ENCODE measurements around the gene UBA52. TPM values are rescaled to one million over a fixed set of nuclear protein-coding genes. Genes with fewer than 3 reads are reported as not detected.

UBA52 gene
- total RNA-seq, 1 donor from 2014 or later, result 733 TPM

DNA sequence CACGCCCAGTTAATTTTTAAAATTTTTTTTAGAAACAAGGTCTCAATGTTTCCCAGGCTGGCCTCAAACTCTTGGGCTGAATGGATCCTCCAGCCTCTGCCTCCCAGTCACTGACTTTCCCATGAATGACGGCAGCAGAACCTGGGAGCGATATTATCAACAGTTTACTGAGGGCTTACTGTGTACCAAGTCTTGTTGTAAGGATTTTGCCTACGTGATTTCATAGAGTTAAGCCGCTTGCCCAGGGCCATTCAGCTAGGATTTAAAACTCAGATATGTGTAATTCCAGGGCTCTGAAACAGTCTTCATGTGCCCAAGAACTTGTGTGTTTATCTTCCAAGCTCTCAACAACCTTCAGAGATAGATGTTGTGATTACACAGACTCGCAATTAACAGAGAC lies 20.0 kb upstream of the UBA52 start:
- DNase-seq (ENCODE audit: low read depth in 2 of 2), result no peak

DNA sequence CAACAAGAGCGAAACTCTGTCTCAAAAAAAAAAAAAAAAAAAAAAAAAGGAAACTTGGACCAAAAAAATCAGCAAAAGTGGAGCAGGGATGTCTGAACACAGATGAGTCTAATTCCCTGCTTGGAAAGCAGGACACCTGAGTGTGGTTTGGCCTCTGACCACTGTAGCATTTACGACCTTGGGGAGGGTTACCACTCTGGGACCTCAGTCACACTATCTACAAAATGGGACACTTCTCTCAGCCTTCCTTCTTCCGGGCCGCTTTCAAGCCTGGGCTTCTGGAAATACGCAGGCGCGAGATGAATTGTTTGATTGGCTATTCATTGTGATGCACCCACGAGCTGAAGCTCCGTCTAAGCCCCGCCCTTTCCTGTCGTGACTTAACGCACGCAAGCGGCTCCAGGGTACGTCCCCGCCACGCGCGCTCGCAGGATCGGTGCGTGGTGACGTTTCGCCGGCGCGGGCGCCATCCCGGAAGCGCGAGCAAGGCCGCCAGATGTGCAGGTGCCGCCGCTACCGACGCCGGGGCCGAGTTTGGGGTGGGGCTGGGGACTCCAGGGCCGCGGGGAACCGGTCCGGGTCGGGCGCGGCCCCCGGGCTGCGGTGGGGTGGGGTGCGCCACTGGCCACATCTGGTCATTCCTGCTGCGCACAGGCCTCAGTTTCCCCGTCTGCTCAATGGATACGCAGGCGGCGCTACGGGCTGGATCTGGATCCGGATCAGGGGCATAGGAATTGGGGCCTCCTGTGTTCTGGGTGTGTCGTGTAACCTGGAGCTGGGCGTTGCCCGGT lies 14.1 kb upstream of the UBA52 start, which contains the start of gene KXD1:
Gene KXD1, plus strand, starts transcription at position 460 of the 791 bp plus-strand sequence. CDS start 4,187 bp downstream, outside the sequence.
- DNase-seq (ENCODE audit: low read depth in 2 of 2), result peak; percentile 99

DNA sequence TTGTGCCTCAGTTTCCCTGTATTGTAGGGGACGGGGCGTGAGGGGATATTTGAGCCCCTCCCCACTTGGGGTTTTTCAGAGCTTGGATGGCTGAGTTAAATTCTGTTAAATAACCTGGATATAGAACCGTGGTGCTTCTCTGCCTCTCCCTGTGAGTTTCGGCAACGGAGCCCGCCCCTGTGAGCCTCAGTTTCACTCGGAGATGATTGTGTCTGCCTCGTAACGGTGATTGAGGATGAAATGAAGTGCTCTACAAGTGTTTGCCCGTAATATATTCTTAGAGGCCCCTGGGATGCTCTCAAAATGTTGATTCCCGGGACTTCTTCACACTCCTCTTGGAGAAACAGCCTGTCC lies 13.5 kb upstream of the UBA52 start:
- no peak for DNase-seq (ENCODE audit: low read depth in 2 of 2)

DNA sequence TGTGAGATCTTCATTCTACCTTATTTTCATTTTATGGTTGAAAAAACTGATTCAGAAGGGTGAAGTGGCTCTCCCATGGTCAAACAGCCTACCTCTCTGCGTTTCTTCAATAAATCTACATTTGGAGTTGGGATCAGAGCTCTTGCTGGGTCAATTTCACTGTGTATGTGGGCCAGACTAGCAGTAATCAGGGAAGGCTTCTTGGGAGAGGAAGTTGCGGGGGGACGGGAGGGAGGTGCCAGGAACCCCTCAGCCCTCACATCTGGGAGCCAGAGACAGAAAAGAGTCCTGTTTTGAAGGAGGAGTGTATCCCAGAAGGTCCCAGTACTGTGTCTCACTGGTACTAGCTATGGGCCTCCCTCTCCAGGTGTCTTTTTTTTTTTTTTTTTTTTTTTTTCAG lies 13.1 kb upstream of the UBA52 start:
- DNase-seq (ENCODE audit: low read depth in 2 of 2), result no peak

DNA sequence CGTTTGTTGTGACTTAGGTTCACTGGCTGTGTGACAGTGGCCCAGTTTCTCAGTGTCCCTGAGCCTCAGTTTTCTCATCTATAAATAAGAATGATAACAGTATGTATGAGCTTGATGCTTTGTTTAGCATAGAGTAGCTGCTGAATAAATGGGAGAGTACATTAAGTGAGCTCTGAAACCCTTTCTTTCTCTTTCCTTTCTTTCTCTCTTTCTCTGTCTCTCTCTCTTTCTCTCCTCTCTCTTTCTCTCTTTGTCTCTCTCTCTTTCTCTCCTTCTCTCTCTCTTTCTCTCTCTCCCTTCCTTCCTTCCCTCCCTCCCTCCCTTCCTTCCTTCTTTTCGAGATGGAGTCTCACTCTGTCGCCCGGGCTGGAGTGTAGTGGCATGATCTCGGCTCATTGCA lies 12.0 kb upstream of the UBA52 start:
- DNase-seq (ENCODE audit: low read depth in 2 of 2), result no peak

DNA sequence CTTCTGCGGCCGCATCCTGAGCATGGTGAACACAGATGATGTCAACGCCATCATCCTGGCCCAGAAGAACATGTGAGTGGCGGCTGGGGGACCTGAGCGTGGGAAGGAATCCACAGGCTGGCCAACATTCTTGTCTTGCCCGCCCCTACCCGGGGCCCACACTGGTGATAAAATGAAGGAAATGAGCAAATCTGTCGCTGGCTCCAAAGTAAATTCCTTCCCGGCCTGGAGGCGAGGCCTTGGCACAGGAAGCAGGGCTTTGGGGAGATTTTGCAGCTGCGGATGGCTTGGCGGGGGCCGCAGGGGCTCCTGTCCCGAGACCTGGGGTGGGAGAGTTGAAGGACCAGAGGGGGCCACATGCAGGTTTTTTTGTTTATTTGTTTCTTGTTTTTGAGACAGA lies 9.6 kb upstream of the UBA52 start:
- DNase-seq (ENCODE audit: low read depth in 2 of 2), result peak in 1 of 2 donors; percentile 84

DNA sequence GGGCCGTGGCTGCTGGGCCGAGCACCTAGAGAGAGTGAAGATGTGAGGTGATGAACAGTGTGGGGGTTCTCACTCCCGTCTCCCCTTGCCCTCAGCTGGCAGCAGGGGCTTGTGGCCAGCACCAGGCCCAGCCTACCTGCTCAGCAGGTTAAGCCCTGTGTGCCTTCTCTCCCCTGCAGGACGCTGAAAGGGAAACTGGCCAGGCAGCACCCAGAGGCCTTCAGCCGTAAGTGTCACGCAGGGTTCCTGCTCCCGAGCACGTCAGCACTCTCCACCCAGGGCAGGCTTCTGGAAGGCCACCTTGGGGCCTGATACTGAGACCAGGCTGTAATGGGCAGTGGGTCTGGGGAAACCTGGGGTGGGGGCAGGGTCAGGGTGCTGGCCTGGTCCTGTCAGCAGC lies 4.7 kb upstream of the UBA52 start:
- no peak for DNase-seq (ENCODE audit: low read depth in 2 of 2)

DNA sequence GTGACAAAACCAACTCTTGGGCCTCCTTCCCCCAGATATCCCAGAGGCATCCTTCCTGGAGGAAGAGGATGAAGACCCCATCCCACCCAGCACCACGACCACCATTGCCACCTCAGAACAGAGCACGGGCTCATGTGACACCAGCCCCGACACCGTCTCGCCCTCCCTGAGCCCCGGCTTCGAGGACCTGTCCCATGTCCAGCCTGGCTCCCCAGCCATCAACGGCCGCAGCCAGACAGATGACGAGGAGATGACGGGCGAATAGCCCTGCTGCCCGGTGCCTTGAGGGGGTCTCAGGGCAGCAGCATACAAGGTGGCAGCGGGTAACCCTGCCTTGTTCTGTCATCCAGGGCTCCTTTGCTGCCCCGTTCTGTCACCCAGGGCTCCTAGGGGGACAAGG lies 3.3 kb upstream of the UBA52 start:
- DNase-seq (ENCODE audit: low read depth in 2 of 2), result no peak

DNA sequence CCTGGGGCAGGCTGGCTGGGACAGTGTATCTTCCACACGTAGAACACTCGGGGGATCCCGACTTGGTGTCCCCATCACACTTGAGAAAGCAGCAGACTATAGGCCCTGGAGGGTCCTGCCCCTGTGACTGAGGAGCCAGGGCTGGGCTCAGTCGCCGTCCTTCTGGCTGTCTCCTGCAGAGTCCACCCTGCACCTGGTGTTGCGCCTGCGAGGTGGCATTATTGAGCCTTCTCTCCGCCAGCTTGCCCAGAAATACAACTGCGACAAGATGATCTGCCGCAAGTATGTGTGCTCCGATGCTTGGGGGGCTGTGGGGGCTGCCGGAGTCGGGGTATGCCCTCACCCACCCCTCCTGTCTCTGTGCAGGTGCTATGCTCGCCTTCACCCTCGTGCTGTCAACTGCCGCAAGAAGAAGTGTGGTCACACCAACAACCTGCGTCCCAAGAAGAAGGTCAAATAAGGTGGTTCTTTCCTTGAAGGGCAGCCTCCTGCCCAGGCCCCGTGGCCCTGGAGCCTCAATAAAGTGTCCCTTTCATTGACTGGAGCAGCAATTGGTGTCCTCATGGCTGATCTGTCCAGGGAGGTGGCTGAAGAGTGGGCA lies 3.1 kb downstream of the UBA52 start:
- no peak for DNase-seq (ENCODE audit: low read depth in 2 of 2)

DNA sequence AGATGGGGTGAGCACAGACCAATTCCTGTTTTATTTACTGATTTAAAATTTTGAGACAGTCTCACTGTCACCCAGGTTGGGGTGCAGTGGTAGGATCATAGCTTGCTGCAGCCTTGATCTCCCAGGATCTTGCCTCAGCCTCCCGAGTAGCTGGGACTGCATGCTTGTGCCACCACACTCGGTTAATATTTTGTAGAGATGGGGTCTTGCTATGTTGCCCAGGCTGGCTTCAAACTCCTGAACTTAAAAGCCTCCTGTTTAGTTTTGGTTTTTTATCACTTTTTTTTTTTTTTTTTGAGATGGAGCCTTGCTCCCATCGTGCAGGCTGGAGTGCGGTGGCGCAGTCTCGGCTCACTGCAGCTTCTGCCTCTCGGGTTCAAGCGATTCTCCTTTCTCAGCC lies 4.7 kb downstream of the UBA52 start:
- no peak for DNase-seq (ENCODE audit: low read depth in 2 of 2)

DNA sequence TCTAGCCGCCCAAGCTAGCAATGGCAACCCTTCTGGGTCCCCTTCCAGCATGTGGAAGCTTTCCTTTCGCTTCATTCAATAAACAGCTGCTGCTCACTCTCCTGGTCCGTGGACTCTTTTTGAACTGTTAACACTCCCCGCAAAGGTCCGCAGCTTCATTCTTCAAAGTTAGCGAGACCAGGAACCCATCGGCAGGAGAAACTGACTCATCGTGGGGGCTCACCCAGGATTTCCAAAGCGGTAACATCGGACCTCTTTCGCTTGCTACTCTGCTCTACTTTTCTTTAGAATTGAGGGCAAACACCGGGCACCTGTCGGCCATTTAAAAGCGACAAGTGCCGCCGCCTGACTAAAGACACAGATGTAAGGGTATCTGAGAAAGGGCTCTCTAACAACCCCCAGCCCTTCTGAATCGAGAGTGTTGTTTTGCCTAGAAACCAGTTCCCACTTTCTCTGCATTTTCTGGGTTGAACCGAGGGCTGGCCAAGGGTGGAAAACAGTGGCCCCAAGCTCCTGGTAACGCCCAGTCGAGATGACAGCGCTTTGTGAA lies 5.8 kb downstream of the UBA52 start:
- no peak for DNase-seq (ENCODE audit: low read depth in 2 of 2)

DNA sequence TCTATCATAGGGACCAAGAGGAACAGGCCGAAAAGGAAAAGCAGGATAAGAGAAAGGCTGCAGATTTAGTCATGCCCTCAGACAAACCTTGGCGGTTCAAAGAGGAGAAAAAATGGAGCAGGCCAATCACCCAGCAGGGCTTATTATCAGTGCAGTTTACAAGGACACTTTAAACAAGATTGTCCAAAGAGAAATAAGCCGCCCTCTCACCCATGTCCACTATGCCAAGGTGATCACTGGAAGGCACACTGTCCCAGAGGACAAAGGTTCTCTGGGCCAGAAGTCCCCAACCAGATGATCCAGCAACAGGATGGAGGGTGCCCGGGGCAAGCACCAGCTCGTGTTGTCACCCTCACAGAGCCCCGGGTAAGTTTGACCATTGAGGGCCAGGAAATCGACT lies 8.7 kb downstream of the UBA52 start:
- DNase-seq (ENCODE audit: low read depth in 2 of 2), result no peak

DNA sequence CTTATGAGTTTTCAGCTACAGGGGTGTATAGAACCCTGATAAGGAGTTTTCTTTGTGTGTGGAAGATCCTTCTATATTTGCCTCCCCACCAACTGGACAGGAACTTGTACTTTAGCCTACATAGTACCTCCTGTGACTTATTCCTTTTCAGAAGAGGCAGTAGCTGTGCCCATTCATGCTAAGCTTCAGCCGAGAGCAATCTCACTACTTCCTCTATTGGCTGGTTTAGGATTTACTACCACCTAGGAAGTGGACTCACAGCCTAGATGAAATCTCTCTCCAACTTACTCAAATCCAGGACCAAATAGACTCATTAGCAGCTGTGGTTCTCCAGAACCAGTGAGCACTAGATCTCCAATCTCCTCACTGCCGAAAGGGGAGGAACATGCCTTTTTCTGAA lies 14.6 kb downstream of the UBA52 start:
- DNase-seq (ENCODE audit: low read depth in 2 of 2), result no peak

DNA sequence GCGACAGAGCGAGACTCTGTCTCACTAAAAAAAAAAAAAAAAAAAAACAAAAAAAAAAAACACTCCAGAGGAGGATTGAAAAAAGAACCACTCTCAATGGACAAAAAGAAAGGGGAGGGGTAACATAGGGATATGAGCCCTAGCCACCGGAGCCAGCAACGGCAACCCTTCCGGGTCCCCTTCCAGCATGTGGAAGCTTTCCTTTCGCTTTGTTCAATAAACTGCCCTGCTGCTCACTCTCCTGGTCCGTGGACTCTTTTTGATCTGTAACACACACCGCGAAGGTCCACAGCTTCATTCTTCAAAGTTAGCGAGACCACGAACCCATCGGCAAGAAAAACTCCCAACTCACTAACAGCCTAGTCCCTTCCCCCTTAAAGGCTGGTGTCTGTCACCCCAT lies 15.9 kb downstream of the UBA52 start:
- DNase-seq (ENCODE audit: low read depth in 2 of 2), result no peak

DNA sequence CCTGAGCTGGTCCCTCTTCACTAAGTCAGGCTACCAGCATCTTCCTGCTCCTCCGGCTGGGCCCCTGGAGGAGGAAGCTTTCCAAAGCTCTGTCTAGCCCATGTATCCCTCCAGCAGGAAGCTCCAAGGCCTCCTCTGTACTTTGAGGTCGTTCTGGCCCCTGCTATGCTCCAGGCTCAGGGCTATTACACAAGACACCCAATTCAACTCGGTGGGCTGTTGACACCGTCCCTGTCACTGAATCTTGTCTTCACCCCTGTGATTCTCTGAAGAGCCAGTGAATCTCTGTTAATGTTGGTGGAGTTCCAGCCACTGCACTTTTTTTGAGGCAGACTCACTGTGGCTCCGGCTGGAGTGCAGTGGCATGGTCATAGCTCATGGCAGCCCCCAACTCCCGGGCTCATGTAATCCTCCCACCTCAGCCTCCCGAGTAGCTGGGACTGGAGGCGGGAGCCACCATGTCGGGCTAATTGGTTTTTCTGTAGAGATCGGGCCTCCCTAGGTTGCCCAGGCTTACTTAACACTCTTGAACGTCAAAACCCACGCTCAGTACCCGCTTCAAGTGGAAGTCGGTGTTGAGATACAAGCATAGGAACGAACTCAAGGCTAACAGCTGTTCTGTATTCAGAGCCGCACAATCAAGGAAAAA lies 16.4 kb downstream of the UBA52 start:
- DNase-seq (ENCODE audit: low read depth in 2 of 2), result no peak

DNA sequence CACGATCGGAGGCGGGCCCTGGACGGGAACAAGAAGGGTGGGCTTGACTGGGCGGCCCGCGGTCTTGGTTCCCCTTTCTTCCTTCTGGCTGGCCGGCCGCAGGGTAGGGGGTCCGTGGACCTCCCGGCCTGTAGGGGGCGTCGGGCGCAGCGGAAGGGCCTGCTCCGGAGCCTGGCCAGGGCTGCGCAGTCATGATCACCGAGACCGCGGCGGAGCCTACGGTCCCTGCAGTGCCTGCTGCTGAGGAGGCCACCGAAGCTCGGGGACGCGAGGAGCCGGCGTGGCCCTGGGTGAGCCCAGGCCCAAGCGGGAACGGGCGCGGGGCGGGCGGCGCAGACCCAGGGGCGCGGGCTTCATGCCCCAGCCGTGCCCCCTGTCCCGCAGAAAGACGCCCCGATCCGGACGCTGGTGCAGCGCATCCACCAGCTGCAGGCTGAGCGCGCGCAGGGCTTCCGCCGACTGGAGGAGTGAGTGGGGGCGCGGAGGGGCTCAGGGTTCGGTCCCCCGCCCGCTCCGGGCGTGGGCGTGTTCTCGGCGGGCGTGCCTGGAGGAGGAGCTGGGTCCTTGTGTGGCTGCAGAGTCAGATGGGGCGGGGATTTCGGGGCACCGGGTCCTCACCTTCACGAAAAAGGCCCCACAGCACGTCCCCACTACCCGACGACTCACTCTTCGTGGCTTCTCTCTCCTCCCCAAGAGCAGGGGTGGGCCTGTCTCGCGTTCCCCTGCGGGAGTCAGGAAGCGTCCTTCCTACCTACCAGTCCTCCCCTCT lies 17.1 kb downstream of the UBA52 start, which contains the start of gene REX1BD:
Gene REX1BD, plus strand, starts transcription at position 188 of the 769 bp plus-strand sequence. Its CDS starts 4 bp downstream, at position 192.
- peak; percentile 64 to 84 for DNase-seq (ENCODE audit: low read depth in 2 of 2)

DNA sequence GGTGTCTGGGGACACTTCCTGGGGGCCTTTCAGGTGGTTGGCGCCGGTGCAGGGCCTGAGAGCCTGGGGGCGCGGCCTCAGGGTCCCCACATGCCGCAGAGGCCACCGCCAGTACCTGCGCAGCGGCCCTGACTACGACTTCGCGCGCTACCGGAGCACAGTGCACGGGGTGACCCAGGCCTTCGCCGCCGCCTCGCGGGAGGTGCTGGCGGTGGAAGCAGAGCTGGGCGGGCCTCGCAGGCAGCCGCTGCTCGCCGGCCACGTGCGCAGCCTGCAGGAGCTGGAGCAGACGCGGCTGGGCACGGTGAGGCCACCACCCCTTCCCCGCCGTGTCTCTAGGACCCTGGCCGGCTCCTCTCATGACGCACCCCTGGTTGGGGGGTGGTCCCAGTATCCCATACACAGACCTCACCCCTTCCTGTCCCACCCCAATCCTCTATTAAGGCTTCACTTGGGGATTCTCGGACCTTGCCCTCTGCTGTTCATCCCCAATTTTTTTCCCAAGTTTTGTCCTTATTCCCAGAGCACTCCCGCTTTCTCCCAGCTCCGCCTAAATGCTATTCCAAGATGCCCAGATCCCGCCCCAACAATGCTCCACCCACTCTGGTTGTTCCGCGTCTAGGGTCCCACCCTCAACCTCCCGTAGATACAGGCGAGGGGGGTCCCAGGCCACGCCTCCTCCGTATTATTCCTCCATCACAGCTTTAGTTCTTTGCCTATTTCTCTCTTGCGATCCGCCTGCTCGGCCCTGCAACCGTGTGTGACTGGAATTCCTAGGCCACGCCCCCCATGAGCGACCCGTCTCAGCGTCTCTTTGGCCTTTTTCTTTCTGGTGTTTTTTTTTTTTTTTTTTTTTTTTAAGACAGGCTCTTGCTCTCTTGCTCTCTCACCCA lies 18.0 kb downstream of the UBA52 start:
- peak in 1 of 2 donors; percentile 74 for DNase-seq (ENCODE audit: low read depth in 2 of 2)

DNA sequence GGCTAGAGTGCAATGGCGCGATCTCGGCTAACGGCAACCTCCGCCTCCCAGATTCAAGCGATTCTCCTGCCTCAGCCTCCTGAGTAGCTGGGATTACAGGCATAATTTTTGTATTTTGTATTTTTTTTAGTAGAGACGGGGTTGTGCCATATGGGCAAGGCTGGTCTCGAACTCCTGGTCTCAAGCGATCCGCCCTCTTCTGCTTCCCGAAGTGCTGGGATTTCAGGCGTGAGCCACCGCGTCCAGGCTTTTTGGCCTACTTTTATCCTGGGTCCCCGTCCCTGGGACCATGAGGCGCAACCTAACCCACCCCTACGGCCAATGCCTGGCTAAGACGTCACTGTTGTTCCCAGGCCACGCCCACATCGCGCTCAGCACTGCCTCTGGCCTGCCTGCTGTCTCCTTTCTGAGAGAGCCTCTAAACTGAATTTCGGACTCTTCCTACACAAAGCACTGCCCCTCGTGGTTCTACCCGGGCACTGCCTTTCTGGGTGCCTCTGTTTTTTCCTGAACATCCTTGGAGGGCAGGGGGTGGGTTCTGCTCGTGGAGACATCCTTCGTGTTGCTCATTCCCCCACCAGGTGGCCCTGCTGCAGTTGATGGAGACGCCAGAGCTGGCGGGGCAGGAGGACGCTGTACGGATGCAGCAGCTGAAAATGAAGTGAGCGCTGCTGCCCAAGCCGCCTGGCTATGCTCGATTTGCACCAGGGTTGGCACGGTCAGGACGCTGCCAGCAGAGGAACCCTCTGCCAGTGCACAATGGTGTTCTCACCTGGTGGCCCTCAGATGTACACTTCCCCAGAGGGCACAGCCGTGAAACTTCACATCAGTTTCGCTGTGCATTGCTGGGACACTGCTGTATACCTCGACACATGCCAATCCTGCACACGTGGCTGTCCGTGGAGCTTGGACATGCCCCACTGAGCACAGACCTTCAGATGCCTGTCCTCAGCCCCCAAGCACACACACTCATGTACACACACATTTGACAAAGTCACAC lies 18.9 kb downstream of the UBA52 start:
- DNase-seq (ENCODE audit: low read depth in 2 of 2), result peak in 1 of 2 donors; percentile 53

DNA sequence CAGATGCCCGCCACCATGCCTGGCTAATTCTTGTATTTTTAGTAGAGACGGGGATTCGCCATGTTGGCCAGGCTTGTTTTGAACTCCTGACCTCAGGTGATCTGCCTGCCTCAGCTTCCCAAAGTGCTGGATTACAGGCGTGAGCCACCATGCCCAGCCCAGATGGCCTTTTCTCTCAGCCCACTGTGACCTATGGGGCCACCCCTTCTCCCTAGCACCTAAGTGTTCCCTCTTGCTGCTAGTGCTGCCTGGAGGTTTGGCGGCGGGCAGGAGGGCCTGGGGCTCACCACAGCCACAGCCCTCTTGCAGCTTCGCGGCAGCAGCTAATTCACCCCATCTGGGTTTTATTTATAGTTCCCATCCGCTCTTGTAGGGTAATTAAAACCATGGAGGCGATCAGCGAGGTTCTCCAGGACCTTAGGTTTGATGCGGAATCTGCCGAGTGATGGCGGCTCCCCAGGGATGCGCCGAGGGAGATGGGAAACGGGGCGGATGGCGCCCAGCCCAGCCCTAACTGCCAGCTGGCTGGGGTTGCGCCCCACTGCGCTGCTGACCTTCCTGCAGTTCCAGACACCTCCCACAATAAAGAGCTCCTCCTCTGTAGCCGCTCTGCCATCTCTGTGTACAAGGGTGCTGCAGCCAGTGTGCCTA lies 20.2 kb downstream of the UBA52 start:
- no peak for DNase-seq (ENCODE audit: low read depth in 2 of 2)

All from dermis microvascular lymphatic vessel endothelial cell (primary cell).